ENCODE results near the gene ETNK1. TPM values are rescaled to one million over a fixed set of nuclear protein-coding genes. Genes with fewer than 3 reads are reported as not detected.

ETNK1 gene
- total RNA-seq, 4 donors from 2014 or later: 16.7 to 145 (median 71.7) TPM

GRCh38 chr12:22672951-22673350 is 48.0 kb downstream of the ETNK1 start:
- H3K4me1 ChIP-seq: no peaks in the 10 kb centered on the region
- no peaks in the 10 kb centered on the region for H3K9me3 ChIP-seq
- no peak for TF ChIP-seq POLR2A (IDR thresholded peaks at IDR 0.05)
- TF ChIP-seq CTCF (IDR thresholded peaks at IDR 0.05): no peak
- DNase-seq: no peak
- no peaks in the 10 kb centered on the region for H3K27me3 ChIP-seq
- no peak overlapping the region for H3K27ac ChIP-seq
- H3K4me3 ChIP-seq: no peak overlapping the region
- intact Hi-C loops (cut with DNase I; ENCODE audit: low total_unique reads): no loop called here
- no peaks in the 10 kb centered on the region for H3K36me3 ChIP-seq

GRCh38 chr12:22677781-22678574 is 53.0 kb downstream of the ETNK1 start:
- no peaks in the 10 kb centered on the region for H3K4me1 ChIP-seq
- no peaks in the 10 kb centered on the region for H3K27me3 ChIP-seq
- no peak for TF ChIP-seq CTCF (IDR thresholded peaks at IDR 0.05)
- TF ChIP-seq POLR2A (IDR thresholded peaks at IDR 0.05): no peak
- no peak overlapping the region for H3K27ac ChIP-seq
- no peaks in the 10 kb centered on the region for H3K9me3 ChIP-seq
- intact Hi-C loops (cut with DNase I; ENCODE audit: low total_unique reads): no loop called here
- no peak for DNase-seq
- H3K36me3 ChIP-seq: no peaks in the 10 kb centered on the region
- H3K4me3 ChIP-seq: no peak overlapping the region

GRCh38 chr12:22682663-22683062 is 57.7 kb downstream of the ETNK1 start:
- Histone ChIP-seq H3K9me3 (no peaks in the 10 kb centered on the region), H3K27ac (no peak overlapping the region), H3K4me1 (no peaks in the 10 kb centered on the region), H3K27me3 (no peaks in the 10 kb centered on the region), H3K4me3 (no peak overlapping the region), H3K36me3 (no peaks in the 10 kb centered on the region)
- DNase-seq: no peak
- TF ChIP-seq POLR2A (IDR thresholded peaks at IDR 0.05) (no peak), CTCF (IDR thresholded peaks at IDR 0.05) (no peak)
- intact Hi-C loops (cut with DNase I; ENCODE audit: low total_unique reads): no loop called here

GRCh38 chr12:22683131-22683530 is 58.2 kb downstream of the ETNK1 start:
- TF ChIP-seq CTCF (IDR thresholded peaks at IDR 0.05) (no peak), POLR2A (IDR thresholded peaks at IDR 0.05) (no peak)
- H3K4me3 ChIP-seq: no peak overlapping the region
- no peaks in the 10 kb centered on the region for H3K27me3 ChIP-seq
- no peak overlapping the region for H3K27ac ChIP-seq
- no peaks in the 10 kb centered on the region for H3K4me1 ChIP-seq
- no peaks in the 10 kb centered on the region for H3K9me3 ChIP-seq
- H3K36me3 ChIP-seq: no peaks in the 10 kb centered on the region
- intact Hi-C loops (cut with DNase I; ENCODE audit: low total_unique reads): no loop called here
- DNase-seq: no peak

GRCh38 chr12:22684140-22685118 is 59.5 kb downstream of the ETNK1 start:
- TF ChIP-seq CTCF (IDR thresholded peaks at IDR 0.05) (peak; percentile 21 to 47 (median 33)), POLR2A (IDR thresholded peaks at IDR 0.05) (no peak)
- H3K27ac ChIP-seq: no peak overlapping the region
- DNase-seq: no peak
- H3K9me3 ChIP-seq: no peaks in the 10 kb centered on the region
- H3K4me1 ChIP-seq: no peaks in the 10 kb centered on the region
- no peaks in the 10 kb centered on the region for H3K27me3 ChIP-seq
- intact Hi-C loops (cut with DNase I; ENCODE audit: low total_unique reads): no loop called here
- H3K36me3 ChIP-seq: no peaks in the 10 kb centered on the region
- no peak overlapping the region for H3K4me3 ChIP-seq

Data from uterus (tissue), 4 donors.